Activated naive CD4-positive, alpha-beta T cell treated with anti-CD3 and anti-CD28 coated beads, Interleukin-2, amount 10 ng/mL, durations not matched to agents 7 days and 5 days (primary cell): ENCODE data around the gene MAP4K3.

Experiments
- CTCF ChIA-PET: fragments of 350-600 bp; sonication (Branson Sonifier 250); formaldehyde crosslinking; loops from one replicate; lab custom pipeline; 2021; ENCODE audit warnings: antibody characterized with exemption; lab: Charles Lee
- DNase-seq: peaks from one replicate; pipeline ENCODE4 v3.0.0-alpha.2; 2020
- H3K27ac Mint-ChIP-seq: one replicate; pipeline ENCODE4 v1.8.0; 2021; ENCODE audit warnings: mild to moderate bottlenecking, moderate library complexity, mixed read lengths
- H3K27me3 Mint-ChIP-seq: one replicate; pipeline ENCODE4 v1.8.0; 2021; ENCODE audit warnings: mild to moderate bottlenecking, mixed read lengths
- H3K36me3 Mint-ChIP-seq: one replicate; pipeline ENCODE4 v1.8.0; 2021; ENCODE audit warnings: mixed read lengths
- H3K4me1 Mint-ChIP-seq: one replicate; pipeline ENCODE4 v1.8.0; 2021; ENCODE audit warnings: mixed read lengths
- H3K4me3 Mint-ChIP-seq: one replicate; pipeline ENCODE4 v1.8.0; 2021; ENCODE audit warnings: mild to moderate bottlenecking, moderate library complexity, mixed read lengths
- H3K9me3 Mint-ChIP-seq: one replicate; pipeline ENCODE4 v1.8.0; 2021; ENCODE audit warnings: mixed read lengths

Gene MAP4K3

GRCh38 chr2:39434233-39434897 lies 2.7 kb downstream of the MAP4K3 start:
- Mint-ChIP-seq H3K9me3 (no peaks in the 10 kb centered on the region), H3K36me3 (peaks cover 3% of the 10 kb centered on the region), H3K4me3 (no peak overlapping the region), H3K27ac (no peak overlapping the region), H3K4me1 (peaks cover 47% of the 10 kb centered on the region), H3K27me3 (no peaks in the 10 kb centered on the region)
- no peak for DNase-seq
- CTCF ChIA-PET = no interaction called here

- H3K4me3 Mint-ChIP-seq = no peak overlapping the region
- peaks cover 3% of the 10 kb centered on the region for H3K36me3 Mint-ChIP-seq
- H3K27me3 Mint-ChIP-seq = no peaks in the 10 kb centered on the region
- no peak overlapping the region for H3K27ac Mint-ChIP-seq
- no peaks in the 10 kb centered on the region for H3K9me3 Mint-ChIP-seq
- no peak for DNase-seq
- peaks cover 42% of the 10 kb centered on the region for H3K4me1 Mint-ChIP-seq
- CTCF ChIA-PET = no interaction called here
Measured at GRCh38 chr2:39433586-39434195, 3.4 kb downstream of the MAP4K3 start.

GRCh38 chr2:39432701-39433100 lies 4.4 kb downstream of the MAP4K3 start:
- H3K27me3 Mint-ChIP-seq = no peaks in the 10 kb centered on the region
- H3K27ac Mint-ChIP-seq = no peak overlapping the region
- CTCF ChIA-PET = no interaction called here
- no peak for DNase-seq
- no peaks in the 10 kb centered on the region for H3K9me3 Mint-ChIP-seq
- H3K4me1 Mint-ChIP-seq = peaks cover 35% of the 10 kb centered on the region
- H3K36me3 Mint-ChIP-seq = peaks cover 3% of the 10 kb centered on the region
- no peak overlapping the region for H3K4me3 Mint-ChIP-seq

GRCh38 chr2:39431592-39432316 lies 5.3 kb downstream of the MAP4K3 start:
- no peak for DNase-seq
- no peaks in the 10 kb centered on the region for H3K27me3 Mint-ChIP-seq
- no peak overlapping the region for H3K4me3 Mint-ChIP-seq
- H3K9me3 Mint-ChIP-seq = no peaks in the 10 kb centered on the region
- H3K4me1 Mint-ChIP-seq = peaks cover 32% of the 10 kb centered on the region
- CTCF ChIA-PET = interaction anchor here (0.7 kb wide), 1 partner anchor 148 kb away, joined by 3 read pairs; no protein-coding TSS in a partner anchor
- no peak overlapping the region for H3K27ac Mint-ChIP-seq
- peaks cover 3% of the 10 kb centered on the region for H3K36me3 Mint-ChIP-seq

- Mint-ChIP-seq H3K36me3 (no peaks in the 10 kb centered on the region), H3K27me3 (no peaks in the 10 kb centered on the region), H3K4me1 (peaks cover 24% of the 10 kb centered on the region), H3K4me3 (no peak overlapping the region), H3K27ac (no peak overlapping the region), H3K9me3 (no peaks in the 10 kb centered on the region)
- CTCF ChIA-PET = no interaction called here
- no peak for DNase-seq
Measured at GRCh38 chr2:39429746-39430145, 7.3 kb downstream of the MAP4K3 start.

GRCh38 chr2:39424951-39425350 lies 12.1 kb downstream of the MAP4K3 start:
- no peak for DNase-seq
- H3K27ac Mint-ChIP-seq = no peak overlapping the region
- H3K4me1 Mint-ChIP-seq = peaks cover 14% of the 10 kb centered on the region
- CTCF ChIA-PET = no interaction called here
- H3K27me3 Mint-ChIP-seq = no peaks in the 10 kb centered on the region
- no peaks in the 10 kb centered on the region for H3K36me3 Mint-ChIP-seq
- H3K4me3 Mint-ChIP-seq = no peak overlapping the region
- H3K9me3 Mint-ChIP-seq = no peaks in the 10 kb centered on the region

DNA sequence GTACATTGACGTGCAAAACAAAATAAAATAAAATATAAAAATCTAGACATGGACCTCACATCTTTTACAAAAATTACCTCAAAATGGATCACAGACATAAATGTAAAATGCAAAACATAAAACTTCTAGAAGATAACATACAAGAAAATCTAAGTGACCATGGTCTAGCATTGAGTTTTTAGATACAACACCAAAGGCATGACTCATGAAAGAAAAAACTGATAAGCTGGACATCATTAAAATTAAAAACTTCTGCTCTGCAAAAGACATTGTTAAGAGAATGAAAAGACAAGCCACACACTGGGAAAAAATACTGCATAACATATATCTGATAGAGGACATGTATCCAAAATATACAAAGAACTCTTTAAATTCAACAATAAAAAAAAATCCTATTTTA lies 14.4 kb downstream of the MAP4K3 start:
- CTCF ChIA-PET = no interaction called here
- H3K4me1 Mint-ChIP-seq = peaks cover 14% of the 10 kb centered on the region

DNA sequence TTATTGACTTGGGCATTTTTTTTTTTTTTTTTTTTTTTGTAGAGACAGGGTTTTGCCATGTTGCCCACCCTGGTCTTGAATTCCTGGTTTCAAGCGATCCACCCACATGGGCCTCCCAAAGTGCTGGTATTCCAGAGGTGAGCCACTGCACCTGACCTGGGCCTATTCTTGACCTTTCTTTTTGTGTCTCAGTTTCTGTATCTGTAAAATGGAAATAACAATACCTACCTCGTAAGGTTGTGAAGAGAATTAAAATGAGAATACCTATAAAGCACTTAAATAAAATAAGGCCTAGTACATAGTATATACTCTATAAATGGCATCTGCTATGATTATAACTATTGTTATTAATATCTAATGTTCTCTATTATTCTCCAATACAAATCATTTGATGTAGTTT lies 15.7 kb downstream of the MAP4K3 start:
- Mint-ChIP-seq H3K36me3 (no peaks in the 10 kb centered on the region), H3K27ac (no peak overlapping the region), H3K4me3 (no peak overlapping the region), H3K9me3 (no peaks in the 10 kb centered on the region), H3K27me3 (no peaks in the 10 kb centered on the region), H3K4me1 (peaks cover 14% of the 10 kb centered on the region)
- DNase-seq = no peak
- CTCF ChIA-PET = no interaction called here

More for the DNA sequence above, 14.4 kb downstream of the MAP4K3 start:
- Mint-ChIP-seq H3K27me3 (no peaks in the 10 kb centered on the region), H3K36me3 (no peaks in the 10 kb centered on the region), H3K27ac (no peak overlapping the region), H3K4me3 (no peak overlapping the region), H3K9me3 (no peaks in the 10 kb centered on the region)
- DNase-seq = no peak

- DNase-seq = no peak
- Mint-ChIP-seq H3K4me3 (no peak overlapping the region), H3K4me1 (peaks cover 7% of the 10 kb centered on the region), H3K27me3 (no peaks in the 10 kb centered on the region), H3K36me3 (no peaks in the 10 kb centered on the region), H3K9me3 (no peaks in the 10 kb centered on the region), H3K27ac (no peak overlapping the region)
- CTCF ChIA-PET = no interaction called here
Measured at GRCh38 chr2:39419282-39420223, 17.5 kb downstream of the MAP4K3 start.

GRCh38 chr2:39418491-39418890 lies 18.6 kb downstream of the MAP4K3 start:
- Mint-ChIP-seq H3K27ac (no peak overlapping the region), H3K4me3 (no peak overlapping the region), H3K9me3 (no peaks in the 10 kb centered on the region), H3K36me3 (no peaks in the 10 kb centered on the region), H3K27me3 (no peaks in the 10 kb centered on the region), H3K4me1 (peaks cover 6% of the 10 kb centered on the region)
- CTCF ChIA-PET = no interaction called here
- DNase-seq = no peak

DNA sequence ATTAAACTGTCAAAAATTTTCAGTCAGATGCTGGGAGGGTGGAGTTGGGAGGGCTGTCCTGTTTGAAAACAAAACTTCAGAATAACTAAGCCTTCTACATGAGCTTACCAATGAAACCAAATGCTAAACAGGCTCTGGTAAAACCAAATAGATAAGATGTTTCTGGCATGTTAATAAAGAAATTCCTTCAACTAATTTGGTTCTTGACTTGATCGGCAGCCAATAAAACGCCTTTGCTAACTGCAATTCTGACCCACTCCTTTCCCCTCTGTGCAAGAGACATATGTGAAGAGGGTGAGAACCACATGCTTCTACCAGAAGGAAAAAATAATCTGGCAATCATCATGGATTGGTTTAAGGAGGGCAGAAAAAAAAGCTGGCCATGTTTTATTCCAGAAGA lies 20.9 kb downstream of the MAP4K3 start:
- CTCF ChIA-PET = no interaction called here
- no peak for DNase-seq
- Mint-ChIP-seq H3K27me3 (no peaks in the 10 kb centered on the region), H3K36me3 (no peaks in the 10 kb centered on the region), H3K4me3 (no peak overlapping the region), H3K27ac (no peak overlapping the region), H3K9me3 (no peaks in the 10 kb centered on the region), H3K4me1 (no peaks in the 10 kb centered on the region)

GRCh38 chr2:39413063-39413737 lies 23.9 kb downstream of the MAP4K3 start:
- Mint-ChIP-seq H3K27ac (no peak overlapping the region), H3K36me3 (no peaks in the 10 kb centered on the region), H3K4me3 (no peak overlapping the region), H3K9me3 (no peaks in the 10 kb centered on the region), H3K4me1 (peaks cover 5% of the 10 kb centered on the region), H3K27me3 (no peaks in the 10 kb centered on the region)
- CTCF ChIA-PET = no interaction called here
- DNase-seq = no peak

- Mint-ChIP-seq H3K4me3 (no peak overlapping the region), H3K27ac (no peak overlapping the region), H3K4me1 (peaks cover 9% of the 10 kb centered on the region), H3K27me3 (no peaks in the 10 kb centered on the region), H3K36me3 (no peaks in the 10 kb centered on the region), H3K9me3 (no peaks in the 10 kb centered on the region)
- CTCF ChIA-PET = no interaction called here
- DNase-seq = no peak
Measured at GRCh38 chr2:39411181-39411944, 25.7 kb downstream of the MAP4K3 start.
